ENCODE results near the gene MED16.

- no peak for TF ChIP-seq CTCF (conservative IDR thresholded peaks at IDR 0.05; ENCODE audit: low read depth, low read length)
- TF ChIP-seq POLR2A (IDR thresholded peaks at IDR 0.05; ENCODE audit: low read depth, low read length), result no peak
Measured at GRCh38 chr19:887072-887471, 5.9 kb downstream of the MED16 start.

All from IMR-90 (cell line).